Erythroblast (primary cell): ENCODE measurements around the gene ANKRD31.

Experiments used
- GATA1 ChIP-seq: IDR thresholded peaks from 2 replicates; pipeline ENCODE4 v1.6.1; 2011; ENCODE audit warnings: low read depth, mild to moderate bottlenecking, control low read depth, low read length, moderate library complexity
- POLR2A ChIP-seq: IDR thresholded peaks from 2 replicates; pipeline ENCODE4 v1.6.1; 2011; ENCODE audit warnings: mild to moderate bottlenecking, low read length

DNA sequence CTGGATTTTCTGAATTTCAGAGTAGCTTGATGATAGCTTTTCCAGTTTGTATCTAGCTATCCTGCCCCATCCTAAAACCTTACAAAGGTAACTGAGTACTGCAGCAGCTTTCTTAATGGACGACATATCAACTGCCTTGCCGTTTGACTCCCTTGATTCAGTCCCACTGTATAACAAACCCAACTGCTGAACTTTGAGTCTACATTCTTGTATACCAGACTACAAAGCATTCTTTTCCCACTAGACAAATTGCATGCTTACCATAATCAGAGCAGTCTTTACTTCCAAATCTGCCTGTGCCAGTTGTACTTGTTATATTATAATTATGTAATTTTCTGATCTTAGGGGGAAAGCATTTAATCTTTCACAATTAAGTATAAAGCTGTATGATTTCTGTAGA, 47.3 kb downstream of the ANKRD31 start:
- TF ChIP-seq POLR2A (no peak), GATA1 (no peak)
